Neuron (in vitro differentiated cells): Measurements from ENCODE around the gene BLOC1S6.
A peak's percentile ranks its signal among the peaks of the same experiment; 100 is the strongest.

Experiments
- H2AFZ ChIP-seq: one replicate; pipeline ENCODE4 v1.6.1; 2013; ENCODE audit warnings: low read depth, mild to moderate bottlenecking, inconsistent platforms, low read length, moderate library complexity
- H3K27me3 ChIP-seq: one replicate; pipeline ENCODE4 v1.6.1; 2013; ENCODE audit warnings: low read length; ENCODE audit not compliant: insufficient read depth
- H3K36me3 ChIP-seq: one replicate; pipeline ENCODE4 v1.6.1; 2013; ENCODE audit warnings: low read length; ENCODE audit not compliant: insufficient read depth
- H3K4me1 ChIP-seq: one replicate; pipeline ENCODE4 v1.6.1; 2013; ENCODE audit warnings: low read length; ENCODE audit not compliant: insufficient read depth
- H3K4me3 ChIP-seq: 2 replicates; pipeline ENCODE4 v1.5.1; 2013; ENCODE audit warnings: mild to moderate bottlenecking, low read length, moderate library complexity
- H3K9me3 ChIP-seq: one replicate; pipeline ENCODE4 v1.6.1; 2013; ENCODE audit warnings: low read length

The BLOC1S6 gene

GRCh38 chr15:45587095-45587862, at the start of gene BLOC1S6:
BLOC1S6 (plus strand) TSS chr15:45587379; CDS start chr15:45587444, 65 bp downstream.
- Histone ChIP-seq H2AFZ (peak within 1 kb of the TSS; percentile 56), H3K4me3 (peak within 1 kb of the TSS; percentile 90), H3K36me3 (peaks cover 2% of the 10 kb centered on the region), H3K9me3 (no peaks in the 10 kb centered on the region), H3K4me1 (peaks cover 30% of the 10 kb centered on the region), H3K27me3 (no peaks in the 10 kb centered on the region)

GRCh38 chr15:45539680-45540079, 47.5 kb upstream of the BLOC1S6 start:
- no peak overlapping the region for H2AFZ ChIP-seq
- H3K4me1 ChIP-seq = no peaks in the 10 kb centered on the region
- H3K4me3 ChIP-seq = no peak overlapping the region
- no peaks in the 10 kb centered on the region for H3K36me3 ChIP-seq
- no peaks in the 10 kb centered on the region for H3K27me3 ChIP-seq
- H3K9me3 ChIP-seq = no peaks in the 10 kb centered on the region

GRCh38 chr15:45540531-45540930, 46.6 kb upstream of the BLOC1S6 start:
- Histone ChIP-seq H2AFZ (no peak overlapping the region), H3K9me3 (no peaks in the 10 kb centered on the region), H3K27me3 (no peaks in the 10 kb centered on the region), H3K4me1 (no peaks in the 10 kb centered on the region), H3K36me3 (no peaks in the 10 kb centered on the region), H3K4me3 (no peak overlapping the region)

- Histone ChIP-seq H3K4me1 (no peaks in the 10 kb centered on the region), H3K4me3 (no peak overlapping the region), H3K36me3 (no peaks in the 10 kb centered on the region), H3K9me3 (no peaks in the 10 kb centered on the region), H2AFZ (no peak overlapping the region), H3K27me3 (no peaks in the 10 kb centered on the region)
These were observed 44.1 kb upstream of the BLOC1S6 start for GRCh38 chr15:45543051-45543450.

- Histone ChIP-seq H3K4me3 (no peak overlapping the region), H3K9me3 (no peaks in the 10 kb centered on the region), H3K36me3 (no peaks in the 10 kb centered on the region), H3K4me1 (no peaks in the 10 kb centered on the region), H2AFZ (no peak overlapping the region), H3K27me3 (no peaks in the 10 kb centered on the region)
These were observed 42.7 kb upstream of the BLOC1S6 start for GRCh38 chr15:45544266-45545023.

- Histone ChIP-seq H3K4me1 (no peaks in the 10 kb centered on the region), H2AFZ (no peak overlapping the region), H3K9me3 (no peaks in the 10 kb centered on the region), H3K4me3 (no peak overlapping the region), H3K27me3 (no peaks in the 10 kb centered on the region), H3K36me3 (no peaks in the 10 kb centered on the region)
These were observed 40.4 kb upstream of the BLOC1S6 start for GRCh38 chr15:45546789-45547188.

GRCh38 chr15:45548753-45549520, 38.2 kb upstream of the BLOC1S6 start:
- peaks cover 4% of the 10 kb centered on the region for H3K27me3 ChIP-seq
- no peaks in the 10 kb centered on the region for H3K4me1 ChIP-seq
- no peaks in the 10 kb centered on the region for H3K9me3 ChIP-seq
- no peak overlapping the region for H3K4me3 ChIP-seq
- peak overlapping the region; percentile 15 for H2AFZ ChIP-seq
- no peaks in the 10 kb centered on the region for H3K36me3 ChIP-seq

- no peaks in the 10 kb centered on the region for H3K36me3 ChIP-seq
- H2AFZ ChIP-seq = no peak overlapping the region
- H3K4me3 ChIP-seq = no peak overlapping the region
- no peaks in the 10 kb centered on the region for H3K4me1 ChIP-seq
- H3K27me3 ChIP-seq = peaks cover 4% of the 10 kb centered on the region
- no peaks in the 10 kb centered on the region for H3K9me3 ChIP-seq
These were observed 37.5 kb upstream of the BLOC1S6 start for GRCh38 chr15:45549541-45550220.

GRCh38 chr15:45550436-45550835, 36.7 kb upstream of the BLOC1S6 start:
- H2AFZ ChIP-seq = no peak overlapping the region
- no peak overlapping the region for H3K4me3 ChIP-seq
- no peaks in the 10 kb centered on the region for H3K9me3 ChIP-seq
- no peaks in the 10 kb centered on the region for H3K36me3 ChIP-seq
- H3K4me1 ChIP-seq = no peaks in the 10 kb centered on the region
- peaks cover 4% of the 10 kb centered on the region for H3K27me3 ChIP-seq

GRCh38 chr15:45551676-45552075, 35.5 kb upstream of the BLOC1S6 start:
- H3K36me3 ChIP-seq = no peaks in the 10 kb centered on the region
- no peaks in the 10 kb centered on the region for H3K9me3 ChIP-seq
- H3K4me3 ChIP-seq = no peak overlapping the region
- H3K27me3 ChIP-seq = peaks cover 4% of the 10 kb centered on the region
- no peak overlapping the region for H2AFZ ChIP-seq
- no peaks in the 10 kb centered on the region for H3K4me1 ChIP-seq

GRCh38 chr15:45555934-45556608, 31.1 kb upstream of the BLOC1S6 start:
- H2AFZ ChIP-seq = no peak overlapping the region
- H3K4me3 ChIP-seq = no peak overlapping the region
- no peaks in the 10 kb centered on the region for H3K4me1 ChIP-seq
- no peaks in the 10 kb centered on the region for H3K36me3 ChIP-seq
- H3K27me3 ChIP-seq = peaks cover 4% of the 10 kb centered on the region
- no peaks in the 10 kb centered on the region for H3K9me3 ChIP-seq

GRCh38 chr15:45572617-45573016, 14.6 kb upstream of the BLOC1S6 start:
- Histone ChIP-seq H3K4me1 (no peaks in the 10 kb centered on the region), H3K4me3 (no peak overlapping the region), H3K9me3 (no peaks in the 10 kb centered on the region), H3K27me3 (no peaks in the 10 kb centered on the region), H3K36me3 (no peaks in the 10 kb centered on the region), H2AFZ (no peak overlapping the region)
